Stimulated activated CD8-positive, alpha-beta memory T cell treated with anti-CD3 and anti-CD28 coated beads, Interleukin-15, amount 100 ng/mL, for 4 hours (primary cell): ENCODE data around the gene SPSB3.

Experiments used
- DNase-seq, 2 donors: peaks; one replicate each; pipeline ENCODE4 v3.0.0-alpha.2; 2020; ENCODE audit warnings: low read depth in 2 of 2

SPSB3 gene

DNA sequence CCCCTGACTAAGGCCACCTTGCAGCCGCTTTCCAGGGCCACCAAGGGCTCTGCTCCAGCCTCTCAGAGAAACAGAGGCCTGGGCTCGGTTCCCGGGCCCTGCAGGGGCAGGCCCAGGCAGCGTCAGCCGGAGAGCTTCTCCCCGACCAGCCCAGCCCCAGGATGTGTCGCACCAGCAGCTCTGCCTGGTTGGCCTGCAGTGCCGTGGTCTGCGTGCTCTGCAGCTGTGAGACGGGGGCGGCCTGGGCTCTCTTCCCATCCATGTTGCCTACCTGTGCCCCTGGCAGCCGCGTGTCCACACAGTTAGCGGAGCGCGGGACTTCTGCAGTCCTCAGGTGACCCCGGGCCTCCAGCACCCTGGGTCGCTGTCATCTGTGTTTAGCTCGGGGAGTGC lies 6.3 kb upstream of the SPSB3 start:
- DNase-seq: no peak

- no peak for DNase-seq
These were observed 5.8 kb upstream of the SPSB3 start for GRCh38 chr16:1788095-1788707.

- DNase-seq: no peak
These were observed 5.1 kb upstream of the SPSB3 start for GRCh38 chr16:1787322-1788094.

DNA sequence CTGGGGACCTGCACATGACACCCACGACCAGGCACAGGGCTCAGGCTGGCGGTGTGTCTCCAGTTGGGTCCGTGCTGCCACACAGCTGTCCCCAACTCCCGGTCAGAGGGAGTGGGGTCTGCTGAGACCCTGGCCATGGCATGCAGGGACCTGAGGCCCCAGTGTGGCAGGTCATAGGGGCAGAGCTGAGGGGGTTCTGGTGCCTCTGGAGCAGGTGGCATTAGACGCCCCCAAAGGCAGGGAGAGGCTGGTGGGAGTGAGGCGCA lies 4.6 kb upstream of the SPSB3 start:
- DNase-seq: no peak

GRCh38 chr16:1786242-1787055 lies 4.1 kb upstream of the SPSB3 start:
- no peak for DNase-seq

DNA sequence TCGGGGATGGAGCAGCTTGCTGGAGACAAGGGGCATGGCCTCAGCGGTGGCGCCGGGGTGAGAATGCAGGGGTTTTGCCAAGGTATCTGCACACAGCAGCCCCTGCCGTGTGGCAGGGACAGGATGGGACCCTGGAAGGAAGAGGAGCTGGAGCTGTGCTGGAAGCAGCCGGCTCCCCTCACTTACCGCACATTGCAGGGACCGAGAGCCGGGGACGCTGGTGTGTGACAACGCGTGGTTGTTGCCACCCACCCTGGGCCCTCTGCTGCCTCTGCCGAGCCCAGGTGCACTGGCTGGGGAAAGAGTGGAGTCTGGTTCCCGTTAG lies 3.4 kb upstream of the SPSB3 start:
- no peak for DNase-seq

GRCh38 chr16:1784977-1785845 lies 2.8 kb upstream of the SPSB3 start:
- no peak for DNase-seq

GRCh38 chr16:1781758-1782407 lies 488 bp downstream of the SPSB3 start:
- DNase-seq: no peak

DNA sequence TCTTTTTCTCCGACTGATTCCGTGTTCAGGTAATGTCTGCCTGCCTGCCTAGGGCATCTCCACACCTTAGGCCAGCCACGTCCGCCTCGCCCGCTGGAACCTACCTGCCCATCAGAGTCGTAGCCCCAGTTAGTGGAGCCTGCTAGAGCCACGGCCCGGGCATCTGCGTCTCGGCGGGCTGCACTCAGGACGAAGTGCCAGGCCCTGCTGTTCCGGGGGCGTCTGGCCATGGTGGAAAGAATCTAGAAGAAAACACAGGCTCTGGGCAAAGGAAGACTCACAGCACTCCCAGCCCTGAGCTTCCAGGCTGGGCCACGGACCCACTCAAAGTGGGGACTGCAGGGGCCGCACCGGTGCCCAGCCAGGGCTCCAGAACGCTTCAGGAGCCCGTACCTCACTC lies 1.1 kb downstream of the SPSB3 start:
- DNase-seq: no peak

- no peak for DNase-seq
These were observed 1.7 kb downstream of the SPSB3 start for GRCh38 chr16:1780677-1781072.

DNA sequence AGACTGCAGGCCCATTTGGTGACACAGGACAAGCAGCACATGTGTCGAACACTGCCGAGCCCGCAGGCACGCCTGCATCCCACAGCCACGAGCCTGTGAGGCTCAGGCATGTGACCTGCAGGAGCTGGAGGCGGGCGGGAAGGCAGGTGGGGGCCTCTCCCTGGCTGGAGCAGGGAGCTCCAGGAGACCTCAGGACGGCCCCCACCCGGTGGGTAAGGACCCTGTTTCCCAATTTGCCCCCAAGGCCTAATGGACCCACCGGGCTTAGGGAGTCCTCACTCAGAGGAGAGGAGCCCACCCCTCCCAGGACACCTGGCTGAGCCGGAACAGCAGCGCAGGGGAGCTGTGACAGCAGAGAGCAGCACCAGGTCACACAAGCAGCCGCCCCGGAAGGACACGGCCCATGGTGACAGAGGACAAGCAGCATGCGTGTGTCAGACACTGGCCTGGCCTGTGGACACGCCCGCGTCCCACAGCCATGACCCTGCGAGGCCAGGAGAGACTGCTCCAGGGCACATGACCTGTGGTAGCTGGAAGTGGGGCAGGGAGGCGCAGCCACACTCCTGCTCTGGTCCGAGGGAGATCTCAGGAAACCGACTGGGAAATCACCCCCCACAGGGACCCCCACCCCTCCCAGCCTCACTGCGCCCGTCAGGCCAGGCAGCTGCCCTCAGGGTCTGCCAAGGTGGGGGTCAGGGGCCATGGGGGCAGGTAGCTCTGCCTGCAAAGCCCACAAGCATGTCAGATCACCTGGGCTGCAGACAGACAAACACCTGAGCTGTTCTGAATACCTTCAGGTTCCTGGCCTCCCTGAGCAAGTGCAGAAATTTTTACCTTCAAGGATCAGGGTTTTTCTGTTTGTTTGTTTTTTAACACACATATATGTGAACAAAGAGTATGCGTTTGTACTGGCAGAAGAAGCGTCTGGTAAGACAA lies 2.4 kb downstream of the SPSB3 start:
- DNase-seq: no peak

DNA sequence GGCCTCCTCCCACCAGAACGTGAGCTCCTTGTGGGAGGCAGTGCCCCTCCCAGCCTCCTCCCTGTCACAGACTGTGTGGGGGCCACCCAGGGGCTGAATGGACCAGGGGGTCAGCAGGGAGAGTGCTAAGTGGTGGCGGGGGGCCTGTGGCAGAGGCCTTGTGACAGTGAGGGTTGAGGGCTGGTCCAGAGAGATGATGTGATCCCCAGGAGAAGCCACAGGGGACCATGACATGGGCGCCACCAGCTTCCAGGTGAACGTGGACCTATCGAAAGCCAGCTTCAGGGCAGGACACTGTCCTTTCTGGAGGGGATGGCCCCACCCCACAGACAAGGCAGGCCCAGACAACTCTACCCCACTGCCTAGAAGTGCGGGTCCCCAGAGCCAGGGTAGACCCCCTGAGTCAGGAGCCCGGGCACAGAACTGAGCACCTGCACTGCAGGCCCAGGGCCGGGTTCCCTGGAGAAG lies 3.1 kb downstream of the SPSB3 start:
- no peak for DNase-seq

GRCh38 chr16:1778200-1779179 lies 3.9 kb downstream of the SPSB3 start:
- no peak for DNase-seq

GRCh38 chr16:1777375-1778199 lies 4.8 kb downstream of the SPSB3 start:
- DNase-seq: no peak

- DNase-seq: no peak
These were observed 5.4 kb downstream of the SPSB3 start for GRCh38 chr16:1776991-1777374.

DNA sequence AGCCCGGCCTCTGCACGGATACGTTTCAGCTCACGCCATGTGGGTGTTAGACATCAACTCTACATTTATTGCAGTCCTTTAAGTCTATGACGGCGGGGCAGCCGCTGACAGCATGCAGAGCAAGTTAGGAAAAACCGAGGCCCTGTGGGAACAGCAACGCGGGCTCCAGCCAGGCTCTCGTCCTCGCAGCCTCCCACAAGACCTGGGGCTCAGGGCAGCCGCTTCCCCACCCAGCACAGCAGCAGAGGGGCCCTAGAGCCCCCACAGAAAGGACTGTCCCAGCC lies 5.8 kb downstream of the SPSB3 start:
- DNase-seq: no peak

- no peak for DNase-seq
These were observed 6.3 kb downstream of the SPSB3 start for GRCh38 chr16:1775846-1776671.
